C1 segment of cervical spinal cord (tissue), 14 donors: ENCODE data around the gene CETP.
"Not testable (repeated sequence)": the region's sequence is repeated elsewhere in the genome, so short reads cannot be mapped to it uniquely, and the experiment has no call there.

Source experiments
- DNase-seq, 14 donors: peaks; one replicate each; lab custom pipeline; 2025; lab: John Stamatoyannopoulos, UW

The CETP gene

GRCh38 chr16:56980792-56981724 lies 19.3 kb downstream of the CETP start:
- no peak for DNase-seq

GRCh38 chr16:56981729-56982271 lies 20.1 kb downstream of the CETP start:
- no peak for DNase-seq

- no peak for DNase-seq
Observed at GRCh38 chr16:56982695-56983094, 20.9 kb downstream of the CETP start.

GRCh38 chr16:56983211-56983751 lies 21.5 kb downstream of the CETP start:
- DNase-seq: no peak

GRCh38 chr16:56984639-56985038 lies 22.9 kb downstream of the CETP start:
- DNase-seq: no peak

GRCh38 chr16:56985288-56985961 lies 23.7 kb downstream of the CETP start:
- DNase-seq: peak in 1 of 14 donors; percentile 19

- DNase-seq: no peak
Observed at GRCh38 chr16:56985962-56986360, 24.2 kb downstream of the CETP start.

GRCh38 chr16:56986361-56986760 lies 24.6 kb downstream of the CETP start:
- no peak for DNase-seq

- not testable (repeated sequence) for DNase-seq
Observed at GRCh38 chr16:56986908-56987307, 25.2 kb downstream of the CETP start.

- no peak for DNase-seq
Observed at GRCh38 chr16:56987692-56988091, 25.9 kb downstream of the CETP start.

- DNase-seq: no peak
Observed at GRCh38 chr16:56988161-56988947, 26.6 kb downstream of the CETP start.

GRCh38 chr16:56988948-56989945 lies 27.5 kb downstream of the CETP start, which contains the start of gene NLRC5:
NLRC5 (plus strand) TSS chr16:56989557; CDS start chr16:57020713, 31,156 bp downstream.
- DNase-seq: peak; percentile 9 to 85 (median 69)

GRCh38 chr16:56989988-56990387 lies 28.2 kb downstream of the CETP start:
- no peak for DNase-seq

- DNase-seq: no peak
Observed at GRCh38 chr16:56990407-56991286, 28.9 kb downstream of the CETP start.

GRCh38 chr16:56992431-56992830 lies 30.7 kb downstream of the CETP start:
- DNase-seq: not testable (repeated sequence)

GRCh38 chr16:56993204-56993603 lies 31.5 kb downstream of the CETP start:
- no peak for DNase-seq

GRCh38 chr16:56994311-56994710 lies 32.6 kb downstream of the CETP start:
- DNase-seq: no peak

GRCh38 chr16:56995136-56995805 lies 33.5 kb downstream of the CETP start:
- DNase-seq: no peak
